Body of pancreas (tissue), 4 donors: ENCODE measurements around the gene PRRT2. TPM values are rescaled to one million over a fixed set of nuclear protein-coding genes. Genes with fewer than 3 reads are reported as not detected.

Experiments used
- ATAC-seq: fragments of 150-250 bp; one replicate; pipeline ENCODE4 v1.9.1; 2016
- DNase-seq, 4 donors: peaks; one replicate each; pipeline ENCODE4 v3.0.0-alpha.2; 2019
- H3K27ac ChIP-seq, 4 donors: fragments of 200-600 bp; sonication (generic); 1 replicate in 3 of 4; 2 replicates in 1 of 4; pipeline versions ENCODE4 v1.5.1 to v1.6.1; 2016 to 2019; ENCODE audit warnings: mild to moderate bottlenecking in 1 of 4, mixed read lengths in 1 of 4, moderate library complexity in 1 of 4
- H3K27me3 ChIP-seq, 2 donors: fragments of 200-600 bp; sonication (generic); one replicate each; pipeline ENCODE4 v1.6.0; 2016; ENCODE audit warnings: mild to moderate bottlenecking in 1 of 2
- H3K36me3 ChIP-seq, 2 donors: fragments of 200-600 bp; sonication (generic); replicated peaks in 1 of 2; 2 replicates each; pipeline ENCODE4 v1.5.1; 2016; ENCODE audit warnings: low read depth in 2 of 2; ENCODE audit not compliant: insufficient read depth in 1 of 2
- H3K4me1 ChIP-seq: fragments of 200-600 bp; sonication (generic); one replicate; pipeline ENCODE4 v1.6.0; 2016
- H3K4me3 ChIP-seq, 2 donors: fragments of 200-600 bp; sonication (generic); 1 replicate in 1 of 2; 2 replicates in 1 of 2; pipeline ENCODE4 v1.5.1; 2016 to 2019
- H3K9me3 ChIP-seq, 3 donors: fragments of 200-600 bp; sonication (generic); 1 replicate in 2 of 3; 2 replicates in 1 of 3; pipeline ENCODE4 v1.5.1; 2016
- POLR2A ChIP-seq, 3 donors: fragments of 450-650 bp; IDR thresholded peaks; one replicate each; pipeline ENCODE4 v1.6.1; 2016; ENCODE audit warnings: antibody characterized with exemption in 3 of 3, mild to moderate bottlenecking in 2 of 3
- WGBS, 2 donors: methylation state at CpG; one replicate each; pipeline ENCODE4 v1.1.5; 2017; 5-methylcytosine and 5-hydroxymethylcytosine counted together
- intact Hi-C: fragments of 100-400 bp; cut with DNase I; formaldehyde crosslinking; loops from one replicate; pipeline ENCODE4 v1.15.1; 2023
- total RNA-seq, 2 donors: library from RNA; depleted of rRNA; stranded (reverse); fragments of >200 nt; gene quantifications; one replicate each; pipeline ENCODE4 v1.1.0, GENCODE V29; 2016
- TF ChIP-seq, protein P1 (sequence below), 7 experiments: fragments of 450-650 bp in 4 of 7; fragments of 200-600 bp in 3 of 7; sonication (generic) in 3 of 7; IDR thresholded peaks; one replicate each; pipeline ENCODE4 v1.5.1; 2016 to 2019; ENCODE audit warnings: antibody characterized with exemption in 7 of 7

PRRT2 gene
- total RNA-seq, 2 donors from 2014 or later, result 1.0 TPM; not detected in 1

DNA sequence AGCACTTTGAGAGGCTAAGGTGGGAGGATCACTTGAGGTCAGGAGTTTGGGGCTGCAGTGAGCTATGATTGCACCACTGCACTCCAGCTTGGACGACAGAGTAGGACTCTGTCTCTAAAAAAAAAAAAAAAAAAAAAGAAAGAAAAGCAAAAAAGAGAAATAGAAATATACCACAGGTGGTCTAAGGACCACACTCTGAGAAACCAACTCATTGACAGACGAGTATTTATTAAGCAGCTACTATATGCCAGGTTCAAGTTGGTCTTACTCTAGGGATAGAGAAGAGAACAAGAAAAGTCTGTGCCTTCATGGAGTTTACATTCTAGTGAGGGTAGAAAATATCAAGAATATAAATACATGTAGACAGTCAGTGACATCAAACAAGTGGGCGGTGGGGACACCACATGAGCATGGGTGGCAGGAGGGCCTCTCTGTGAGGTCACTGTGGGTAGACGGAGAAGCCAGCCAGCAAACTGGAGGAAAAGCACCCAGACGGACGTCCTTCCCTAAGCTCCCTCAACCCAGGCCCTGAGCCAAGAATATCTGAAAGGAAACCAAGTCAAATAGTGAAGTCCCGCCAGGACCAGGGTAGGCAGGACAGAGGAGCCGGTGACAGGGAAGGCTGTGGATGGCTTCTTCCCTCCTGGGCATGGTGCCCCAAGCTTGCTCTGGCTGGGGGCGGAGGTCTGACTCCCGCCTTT lies 46.3 kb downstream of the PRRT2 start:
- Histone ChIP-seq H3K36me3 (peaks cover 0 to 5% of the 10 kb centered on the region in 2 donors), H3K4me3 (no peak overlapping the region), H3K27ac (no peak overlapping the region), H3K27me3 (no peaks in the 10 kb centered on the region), H3K4me1 (peaks cover 28% of the 10 kb centered on the region), H3K9me3 (no peaks in the 10 kb centered on the region)
- intact Hi-C loops, result no loop called here
- 57 to 58% methylated on average over 10 of the region's 10 CpGs for WGBS, 2 donors
- ATAC-seq, result no peak
- DNase-seq, result peak in 2 of 4 donors; percentile 27 to 55
- TF ChIP-seq, protein P1, sequence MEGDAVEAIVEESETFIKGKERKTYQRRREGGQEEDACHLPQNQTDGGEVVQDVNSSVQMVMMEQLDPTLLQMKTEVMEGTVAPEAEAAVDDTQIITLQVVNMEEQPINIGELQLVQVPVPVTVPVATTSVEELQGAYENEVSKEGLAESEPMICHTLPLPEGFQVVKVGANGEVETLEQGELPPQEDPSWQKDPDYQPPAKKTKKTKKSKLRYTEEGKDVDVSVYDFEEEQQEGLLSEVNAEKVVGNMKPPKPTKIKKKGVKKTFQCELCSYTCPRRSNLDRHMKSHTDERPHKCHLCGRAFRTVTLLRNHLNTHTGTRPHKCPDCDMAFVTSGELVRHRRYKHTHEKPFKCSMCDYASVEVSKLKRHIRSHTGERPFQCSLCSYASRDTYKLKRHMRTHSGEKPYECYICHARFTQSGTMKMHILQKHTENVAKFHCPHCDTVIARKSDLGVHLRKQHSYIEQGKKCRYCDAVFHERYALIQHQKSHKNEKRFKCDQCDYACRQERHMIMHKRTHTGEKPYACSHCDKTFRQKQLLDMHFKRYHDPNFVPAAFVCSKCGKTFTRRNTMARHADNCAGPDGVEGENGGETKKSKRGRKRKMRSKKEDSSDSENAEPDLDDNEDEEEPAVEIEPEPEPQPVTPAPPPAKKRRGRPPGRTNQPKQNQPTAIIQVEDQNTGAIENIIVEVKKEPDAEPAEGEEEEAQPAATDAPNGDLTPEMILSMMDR (IDR thresholded peaks at IDR 0.05), result no peak
- TF ChIP-seq POLR2A (IDR thresholded peaks at IDR 0.05), result no peak

DNA sequence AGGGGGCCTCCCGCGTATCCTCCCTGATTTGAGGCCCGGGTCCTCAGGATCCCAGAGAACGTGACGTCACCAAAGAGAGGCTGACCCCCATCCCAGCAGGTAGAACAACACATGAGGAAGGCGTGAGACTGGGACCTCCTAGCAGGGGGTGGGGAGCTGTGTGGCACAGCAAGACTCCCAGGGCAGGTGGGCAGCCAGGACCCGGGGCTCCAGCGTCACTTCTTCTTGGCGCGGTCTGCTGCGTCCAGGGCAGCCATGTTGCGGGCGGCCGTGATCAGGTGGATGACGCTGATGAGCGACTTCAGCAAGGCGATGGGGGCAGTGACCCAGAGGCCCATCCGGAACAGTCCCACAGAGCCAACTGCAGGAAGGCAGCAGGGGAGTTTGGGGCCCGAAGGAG lies 47.0 kb downstream of the PRRT2 start:
- Histone ChIP-seq H3K27ac (no peak overlapping the region), H3K9me3 (no peaks in the 10 kb centered on the region), H3K4me1 (peaks cover 33% of the 10 kb centered on the region), H3K27me3 (no peaks in the 10 kb centered on the region), H3K4me3 (no peak overlapping the region), H3K36me3 (peaks cover 0 to 5% of the 10 kb centered on the region in 2 donors)
- ATAC-seq (no peak), DNase-seq (no peak)
- TF ChIP-seq POLR2A (IDR thresholded peaks at IDR 0.05), result no peak
- TF ChIP-seq, protein P1 (IDR thresholded peaks at IDR 0.05), result no peak
- WGBS, 2 donors, result 91 to 93% methylated on average over 15 to 19 of the region's 19 CpGs
- intact Hi-C loops, result no loop called here

DNA sequence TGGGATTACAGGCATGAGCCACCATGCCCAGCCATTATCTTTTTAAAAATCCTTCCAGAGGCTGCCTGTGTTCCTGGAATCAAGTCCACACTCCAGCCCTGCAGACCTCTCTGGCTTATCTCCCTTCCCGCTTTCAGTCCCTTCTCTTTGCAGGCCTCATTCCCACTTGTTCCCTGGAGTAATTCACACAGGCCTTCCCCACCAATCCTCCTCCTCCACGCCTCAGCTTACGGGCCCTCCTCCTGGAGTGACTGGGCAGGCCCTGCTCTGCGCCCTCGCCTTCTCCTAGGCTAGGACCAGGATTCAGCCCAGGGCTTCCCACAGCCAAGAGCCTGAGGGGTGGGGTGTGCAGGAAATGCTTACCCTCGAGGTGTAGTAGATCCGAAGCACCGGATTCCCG lies 48.2 kb downstream of the PRRT2 start:
- Histone ChIP-seq H3K4me1 (peaks cover 33% of the 10 kb centered on the region), H3K4me3 (no peak overlapping the region), H3K27ac (no peak overlapping the region), H3K27me3 (no peaks in the 10 kb centered on the region), H3K9me3 (no peaks in the 10 kb centered on the region), H3K36me3 (peaks cover 0 to 5% of the 10 kb centered on the region in 2 donors)
- intact Hi-C loops, result no loop called here
- no peak for DNase-seq
- ATAC-seq, result no peak
- 87 to 89% methylated on average over 6 to 9 of the region's 9 CpGs for WGBS, 2 donors
- TF ChIP-seq, protein P1 (IDR thresholded peaks at IDR 0.05), result no peak
- no peak for TF ChIP-seq POLR2A (IDR thresholded peaks at IDR 0.05)

DNA sequence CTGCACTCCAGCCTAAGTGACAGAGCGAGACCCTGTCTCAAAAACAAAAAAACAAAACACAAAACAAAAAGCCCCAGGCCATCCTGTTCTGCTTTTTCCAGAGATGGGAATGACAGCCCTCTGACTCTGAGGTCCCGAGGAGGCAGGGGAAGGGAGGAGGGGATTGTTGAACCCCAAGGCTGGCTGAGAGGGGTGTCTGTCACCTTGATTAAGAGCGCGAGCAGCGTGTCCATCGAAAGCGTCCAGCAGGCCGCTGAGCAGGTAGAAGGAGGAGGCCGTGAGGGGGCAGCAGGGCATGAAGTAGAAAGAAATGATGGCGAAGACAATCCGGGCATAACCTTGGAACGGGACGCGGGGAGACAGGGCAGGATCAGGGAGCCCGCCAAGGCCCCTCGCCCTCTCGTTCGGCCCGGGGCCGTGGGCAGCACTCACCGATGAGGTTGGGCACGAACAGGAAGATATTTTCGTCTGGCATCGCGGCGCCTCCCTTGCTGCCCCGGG lies 50.4 kb downstream of the PRRT2 start:
- H3K4me3 ChIP-seq, result peak overlapping the region; percentile 91 to 99
- WGBS, 2 donors, result 1 to 3% methylated on average over 11 to 27 of the region's 27 CpGs
- peak overlapping the region; percentile 88 to 97 (median 95) for H3K27ac ChIP-seq
- H3K4me1 ChIP-seq, result peaks cover 33% of the 10 kb centered on the region
- H3K9me3 ChIP-seq, result no peaks in the 10 kb centered on the region
- ATAC-seq (no peak), DNase-seq (peak in 2 of 4 donors; percentile 30 to 52)
- TF ChIP-seq, protein P1 (IDR thresholded peaks at IDR 0.05), result peak in 3 of 7 experiments; percentile 5 to 14 (median 8)
- TF ChIP-seq POLR2A (IDR thresholded peaks at IDR 0.05), result no peak
- H3K36me3 ChIP-seq, result peaks cover 0 to 5% of the 10 kb centered on the region in 2 donors
- intact Hi-C loops, result no loop called here
- H3K27me3 ChIP-seq, result no peaks in the 10 kb centered on the region
